ENCODE measurements around the gene TTC19.

DNA sequence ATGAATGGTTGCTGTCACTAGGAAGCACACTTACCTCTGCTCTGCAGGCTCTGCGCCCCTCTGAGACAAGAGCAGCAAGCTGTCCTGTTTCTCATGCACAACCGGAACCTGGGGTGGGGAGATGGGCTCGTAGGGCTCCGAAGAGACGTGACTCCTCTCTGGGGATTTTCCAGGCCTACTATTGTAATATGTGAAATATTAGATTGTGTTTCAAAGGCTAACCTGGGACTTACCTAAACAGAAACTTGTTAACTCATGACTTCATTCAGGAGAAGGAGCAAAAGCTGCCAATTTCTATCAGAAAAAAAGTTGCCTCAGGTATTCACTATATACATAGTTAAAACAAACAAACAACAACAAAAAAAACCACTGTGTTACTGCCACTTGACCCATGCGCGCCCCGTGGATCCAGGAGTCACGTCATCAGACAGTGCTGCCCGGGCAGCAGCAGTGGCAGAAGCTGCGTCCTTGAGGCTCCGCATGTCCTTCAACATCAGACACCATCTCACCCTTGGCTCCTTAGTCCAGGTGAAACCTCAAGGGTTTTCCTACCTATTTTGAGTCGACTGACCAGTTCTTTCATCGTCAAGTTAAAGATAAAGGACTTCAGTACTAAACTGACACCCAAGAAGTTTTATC is 49.3 kb downstream of the TTC19 start:
- TF ChIP-seq FOXM1 (IDR thresholded peaks at IDR 0.05; ENCODE audit: borderline replicate concordance, low read depth) = no peak
- TF ChIP-seq, protein P1, sequence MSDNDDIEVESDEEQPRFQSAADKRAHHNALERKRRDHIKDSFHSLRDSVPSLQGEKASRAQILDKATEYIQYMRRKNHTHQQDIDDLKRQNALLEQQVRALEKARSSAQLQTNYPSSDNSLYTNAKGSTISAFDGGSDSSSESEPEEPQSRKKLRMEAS (IDR thresholded peaks at IDR 0.05) = no peak
- no peak for TF ChIP-seq CEBPB (IDR thresholded peaks at IDR 0.05)
- TF ChIP-seq, protein P2, sequence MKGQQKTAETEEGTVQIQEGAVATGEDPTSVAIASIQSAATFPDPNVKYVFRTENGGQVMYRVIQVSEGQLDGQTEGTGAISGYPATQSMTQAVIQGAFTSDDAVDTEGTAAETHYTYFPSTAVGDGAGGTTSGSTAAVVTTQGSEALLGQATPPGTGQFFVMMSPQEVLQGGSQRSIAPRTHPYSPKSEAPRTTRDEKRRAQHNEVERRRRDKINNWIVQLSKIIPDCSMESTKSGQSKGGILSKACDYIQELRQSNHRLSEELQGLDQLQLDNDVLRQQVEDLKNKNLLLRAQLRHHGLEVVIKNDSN (IDR thresholded peaks at IDR 0.05) = no peak
- no peak for TF ChIP-seq YY1 (IDR thresholded peaks at IDR 0.05; ENCODE audit: low read depth)
- no peak for TF ChIP-seq TAF1 (IDR thresholded peaks at IDR 0.05; ENCODE audit: low read depth)
- no peak for TF ChIP-seq EP300 (IDR thresholded peaks at IDR 0.05; ENCODE audit: borderline replicate concordance)
- TF ChIP-seq, protein P3, sequence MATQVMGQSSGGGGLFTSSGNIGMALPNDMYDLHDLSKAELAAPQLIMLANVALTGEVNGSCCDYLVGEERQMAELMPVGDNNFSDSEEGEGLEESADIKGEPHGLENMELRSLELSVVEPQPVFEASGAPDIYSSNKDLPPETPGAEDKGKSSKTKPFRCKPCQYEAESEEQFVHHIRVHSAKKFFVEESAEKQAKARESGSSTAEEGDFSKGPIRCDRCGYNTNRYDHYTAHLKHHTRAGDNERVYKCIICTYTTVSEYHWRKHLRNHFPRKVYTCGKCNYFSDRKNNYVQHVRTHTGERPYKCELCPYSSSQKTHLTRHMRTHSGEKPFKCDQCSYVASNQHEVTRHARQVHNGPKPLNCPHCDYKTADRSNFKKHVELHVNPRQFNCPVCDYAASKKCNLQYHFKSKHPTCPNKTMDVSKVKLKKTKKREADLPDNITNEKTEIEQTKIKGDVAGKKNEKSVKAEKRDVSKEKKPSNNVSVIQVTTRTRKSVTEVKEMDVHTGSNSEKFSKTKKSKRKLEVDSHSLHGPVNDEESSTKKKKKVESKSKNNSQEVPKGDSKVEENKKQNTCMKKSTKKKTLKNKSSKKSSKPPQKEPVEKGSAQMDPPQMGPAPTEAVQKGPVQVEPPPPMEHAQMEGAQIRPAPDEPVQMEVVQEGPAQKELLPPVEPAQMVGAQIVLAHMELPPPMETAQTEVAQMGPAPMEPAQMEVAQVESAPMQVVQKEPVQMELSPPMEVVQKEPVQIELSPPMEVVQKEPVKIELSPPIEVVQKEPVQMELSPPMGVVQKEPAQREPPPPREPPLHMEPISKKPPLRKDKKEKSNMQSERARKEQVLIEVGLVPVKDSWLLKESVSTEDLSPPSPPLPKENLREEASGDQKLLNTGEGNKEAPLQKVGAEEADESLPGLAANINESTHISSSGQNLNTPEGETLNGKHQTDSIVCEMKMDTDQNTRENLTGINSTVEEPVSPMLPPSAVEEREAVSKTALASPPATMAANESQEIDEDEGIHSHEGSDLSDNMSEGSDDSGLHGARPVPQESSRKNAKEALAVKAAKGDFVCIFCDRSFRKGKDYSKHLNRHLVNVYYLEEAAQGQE (IDR thresholded peaks at IDR 0.05; ENCODE audit: low read depth) = no peak
- TF ChIP-seq RAD21 (IDR thresholded peaks at IDR 0.05; ENCODE audit: low read depth) = no peak
- no peak for TF ChIP-seq EGR1 (IDR thresholded peaks at IDR 0.05)
